GM19035 (cell line): ENCODE measurements around the gene LCE2B.
"Not testable (repeated sequence)": the region's sequence is repeated elsewhere in the genome, so short reads cannot be mapped to it uniquely, and the experiment has no call there.

Experiments
- ATAC-seq: cut with Tn5 transposase; IDR thresholded peaks from one replicate; pipeline ENCODE4 v1.9.1; 2021; ENCODE audit not compliant: unreplicated experiment

Gene LCE2B

GRCh38 chr1:152685823-152686222, at the start of gene LCE2B:
LCE2B (plus strand) TSS chr1:152686123; CDS start chr1:152686844, 721 bp downstream.
- ATAC-seq, result not testable (repeated sequence)

DNA sequence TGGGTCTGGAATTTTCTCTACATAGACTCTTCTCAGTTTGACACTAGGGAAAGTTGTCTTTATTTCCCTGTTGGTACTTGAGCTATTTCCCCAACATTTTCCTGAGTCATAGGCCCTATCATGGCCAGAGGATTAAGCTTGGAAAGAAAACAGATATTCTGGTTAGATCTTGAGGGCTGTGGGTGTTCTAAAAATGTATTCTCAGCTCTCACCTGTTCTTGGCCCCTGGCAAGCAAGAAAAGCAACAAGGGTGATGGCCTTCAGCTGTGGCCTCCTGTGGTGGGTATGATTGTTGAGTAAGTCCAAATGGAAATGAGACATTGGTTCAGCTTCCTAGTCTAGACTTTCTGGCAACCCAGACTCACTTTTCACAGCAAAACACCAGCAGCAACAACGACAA, 45.6 kb upstream of the LCE2B start:
- no peak for ATAC-seq

- ATAC-seq, result no peak
Observed at GRCh38 chr1:152643945-152644344, 42.0 kb upstream of the LCE2B start.

DNA sequence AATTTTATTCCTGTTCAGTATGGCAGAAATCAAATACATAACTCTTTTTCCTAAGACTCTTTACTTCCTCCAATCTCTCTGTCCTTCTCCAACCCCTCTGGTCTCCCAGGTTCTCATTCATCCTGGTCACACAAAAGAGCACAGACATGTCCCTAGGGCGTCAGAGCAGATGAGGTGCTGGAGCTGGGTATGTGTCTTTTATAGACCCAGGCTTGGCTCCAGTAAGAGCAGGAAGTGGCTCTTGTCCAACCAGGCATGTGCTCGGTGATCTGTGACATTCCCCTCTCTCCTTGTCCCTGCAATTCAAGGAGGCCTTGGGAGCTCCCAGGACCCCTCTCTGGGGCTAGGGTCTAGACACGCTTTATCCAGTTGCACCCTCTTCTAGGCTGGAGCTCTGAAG, 40.8 kb upstream of the LCE2B start:
- ATAC-seq, result no peak

DNA sequence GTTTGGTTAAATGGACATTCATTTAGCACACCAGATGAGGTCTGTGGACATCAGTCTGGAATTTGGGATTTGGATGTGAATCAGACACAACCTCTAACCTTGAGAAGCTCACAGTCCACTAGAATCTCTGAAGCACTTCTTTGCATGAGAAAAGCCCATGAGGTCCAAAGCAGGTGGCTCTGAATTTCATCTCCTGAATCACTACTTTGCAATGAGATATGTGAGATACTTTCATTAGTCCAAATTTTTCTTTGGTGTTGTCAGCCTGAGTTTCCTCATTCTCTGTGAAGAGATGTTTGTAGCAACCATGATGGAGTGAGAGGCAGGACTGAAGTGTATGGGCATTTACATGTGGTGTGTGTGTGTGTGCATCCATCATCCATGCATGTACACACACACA, 39.3 kb upstream of the LCE2B start:
- no peak for ATAC-seq

GRCh38 chr1:152654110-152654509, 31.8 kb upstream of the LCE2B start:
- ATAC-seq, result peak; percentile 49

GRCh38 chr1:152656459-152656858, 29.5 kb upstream of the LCE2B start:
- ATAC-seq, result no peak

DNA sequence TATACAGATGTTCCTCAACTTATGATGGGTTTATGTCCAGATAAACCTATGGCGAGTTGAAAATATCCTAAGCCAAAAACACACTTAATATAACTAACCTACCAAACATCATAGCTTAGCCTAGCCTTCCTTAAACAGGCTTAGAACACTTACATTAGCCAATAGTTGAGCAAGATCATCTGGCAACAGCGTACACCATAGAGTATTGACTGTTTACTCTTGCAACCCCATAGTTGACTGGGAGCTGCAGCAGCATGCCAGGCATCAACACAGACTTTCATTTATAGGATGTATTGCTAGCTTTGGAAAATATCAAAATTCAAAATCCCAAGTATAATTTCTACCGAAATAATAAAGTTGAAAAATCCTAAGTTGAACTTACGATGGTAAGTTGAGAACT, 28.2 kb upstream of the LCE2B start:
- ATAC-seq, result no peak

- no peak for ATAC-seq
Observed at GRCh38 chr1:152658649-152659048, 27.3 kb upstream of the LCE2B start.

DNA sequence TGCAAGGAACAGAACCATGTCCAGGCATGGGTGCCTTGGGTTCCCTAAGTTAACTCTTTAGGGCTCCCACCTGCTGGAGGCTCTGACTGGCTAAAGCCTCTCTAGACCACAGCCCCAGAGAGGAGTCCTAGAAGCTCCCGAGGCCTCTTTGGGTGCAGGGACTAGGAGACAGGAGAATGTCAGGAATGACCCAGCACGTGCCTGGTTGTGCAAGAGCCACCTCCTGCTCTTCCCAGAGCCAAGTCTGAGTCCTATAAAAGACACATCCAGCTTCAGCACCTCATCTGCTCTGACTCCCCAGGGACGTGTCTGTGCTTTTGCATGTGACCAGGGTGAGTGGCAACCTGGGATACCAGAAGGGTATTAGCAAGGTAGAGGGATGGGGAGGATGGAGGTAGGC, 22.8 kb upstream of the LCE2B start, which contains the start of gene LCE2D:
Gene LCE2D (plus strand): TSS at position 283 of the 400 bp plus-strand sequence. CDS start 726 bp downstream, outside the sequence.
- ATAC-seq, result no peak

DNA sequence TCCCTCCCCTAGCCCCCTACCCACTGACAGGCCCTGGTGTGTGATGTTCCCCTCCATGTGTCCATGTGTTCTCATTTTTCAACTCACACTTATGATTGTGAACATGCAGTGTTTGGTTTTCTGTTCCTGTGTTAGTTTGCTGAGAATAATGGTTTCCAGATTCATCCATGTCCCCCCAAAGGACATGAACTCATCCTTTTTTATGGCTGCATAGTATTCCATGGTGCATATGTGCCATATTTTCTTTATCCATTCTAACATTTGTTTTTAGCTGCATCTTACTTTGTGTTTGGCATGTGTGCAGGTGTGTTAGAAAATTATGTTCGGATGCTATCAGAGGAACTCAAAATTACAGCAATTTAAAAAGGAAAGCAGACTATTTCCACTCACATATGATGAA, 19.8 kb upstream of the LCE2B start:
- not testable (repeated sequence) for ATAC-seq

GRCh38 chr1:152667648-152668047, 18.3 kb upstream of the LCE2B start:
- ATAC-seq, result no peak

DNA sequence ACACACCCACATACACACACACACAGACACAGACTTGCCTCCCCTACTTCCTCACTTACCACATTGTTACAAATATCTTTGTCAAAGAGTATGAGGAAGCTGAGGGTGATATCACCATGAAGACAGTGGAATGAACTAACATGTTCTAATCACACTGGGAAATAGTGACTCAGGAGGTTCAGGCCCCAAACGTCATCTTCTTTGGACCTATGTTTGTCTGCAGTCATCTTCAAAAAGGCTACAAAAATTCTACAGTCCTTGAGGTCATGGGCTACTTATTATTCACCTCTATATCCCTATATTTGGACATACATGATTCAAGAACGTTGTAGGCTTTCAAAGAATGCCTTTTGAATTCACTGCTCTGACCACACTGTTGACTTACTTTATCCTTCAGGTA, 12.9 kb upstream of the LCE2B start:
- no peak for ATAC-seq

DNA sequence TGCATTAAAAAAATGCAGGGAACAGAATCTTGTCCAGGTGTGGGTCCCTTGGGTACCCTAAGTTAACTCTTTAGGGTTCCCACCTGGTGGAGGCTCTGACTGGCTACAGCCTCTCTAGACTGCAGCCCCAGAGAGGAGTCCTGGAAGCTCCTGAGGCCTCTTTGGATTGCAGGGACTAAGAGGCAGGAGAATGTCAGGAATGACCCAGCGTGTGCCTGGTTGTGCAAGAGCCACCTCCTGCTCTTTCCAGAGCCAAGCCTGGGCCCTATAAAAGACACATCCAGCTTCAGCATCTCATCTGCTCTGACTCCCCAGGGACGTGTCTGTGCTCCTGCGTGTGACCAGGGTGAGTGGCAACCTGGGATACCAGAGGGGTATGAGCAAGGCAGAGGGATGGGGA, 10.9 kb upstream of the LCE2B start, which contains the start of gene LCE2C:
Gene LCE2C (plus strand): TSS at position 297 of the 400 bp plus-strand sequence. CDS start 737 bp downstream, outside the sequence.
- not testable (repeated sequence) for ATAC-seq

DNA sequence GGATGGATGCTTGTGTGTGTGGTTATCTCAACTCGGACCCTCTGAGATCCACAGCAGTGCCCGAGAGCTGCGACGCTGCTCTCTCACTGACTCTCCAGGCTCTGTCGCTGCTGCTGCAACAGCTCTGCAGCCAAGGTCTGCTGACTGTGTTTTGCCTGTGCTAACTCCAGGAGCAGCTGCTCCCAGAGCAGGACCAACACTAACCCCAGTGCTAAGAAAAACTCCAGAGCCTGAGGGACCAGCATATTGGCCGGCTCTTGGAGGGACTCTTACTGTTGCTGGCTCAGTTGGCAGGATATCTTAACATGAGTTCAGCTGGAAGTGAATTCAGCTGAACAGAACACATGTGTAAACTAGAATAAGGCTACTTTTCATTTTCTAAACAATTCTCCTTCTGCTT, 6.5 kb upstream of the LCE2B start:
- no peak for ATAC-seq

DNA sequence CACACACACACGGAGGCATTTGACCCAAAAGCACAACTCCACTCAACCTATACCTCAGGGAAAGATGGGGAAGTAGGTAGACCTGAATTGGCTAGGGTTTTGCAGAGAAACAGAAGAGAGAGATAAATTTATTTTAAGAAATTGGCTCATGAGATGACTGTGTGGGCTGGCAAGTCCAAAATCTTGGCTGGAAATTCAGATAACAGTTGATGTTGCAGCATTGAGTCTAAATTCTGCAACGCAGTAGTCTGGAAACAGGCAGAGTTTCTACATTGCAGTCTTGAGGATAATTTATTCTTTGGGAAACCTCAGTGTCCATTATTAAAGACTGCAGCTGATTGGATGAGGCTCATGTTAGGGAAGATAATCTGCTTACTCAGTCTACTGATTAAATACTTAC, 4.3 kb upstream of the LCE2B start:
- no peak for ATAC-seq

DNA sequence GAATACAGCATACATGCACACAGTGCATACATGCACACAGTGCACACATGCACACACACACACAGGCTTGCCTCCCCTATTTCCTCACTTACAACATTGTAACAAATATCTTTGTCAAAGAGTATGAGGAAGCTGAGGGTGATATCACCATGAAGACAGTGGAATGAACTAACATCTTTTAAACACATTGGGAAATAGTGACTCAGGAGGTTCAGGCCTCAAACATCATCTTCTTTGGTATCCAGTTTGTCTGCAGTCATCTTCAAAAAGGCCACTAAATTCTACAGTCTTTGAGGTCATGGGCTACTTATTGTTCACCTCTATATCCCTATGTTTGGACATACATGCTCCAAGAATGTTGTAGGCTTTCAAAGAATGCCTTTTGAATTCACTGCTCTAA, 2.1 kb upstream of the LCE2B start:
- ATAC-seq, result no peak

GRCh38 chr1:152697701-152698600, 12.0 kb downstream of the LCE2B start, which contains the start of gene LCE2A:
LCE2A (plus strand) TSS chr1:152698345; CDS start chr1:152698902, 557 bp downstream.
- no peak for ATAC-seq

DNA sequence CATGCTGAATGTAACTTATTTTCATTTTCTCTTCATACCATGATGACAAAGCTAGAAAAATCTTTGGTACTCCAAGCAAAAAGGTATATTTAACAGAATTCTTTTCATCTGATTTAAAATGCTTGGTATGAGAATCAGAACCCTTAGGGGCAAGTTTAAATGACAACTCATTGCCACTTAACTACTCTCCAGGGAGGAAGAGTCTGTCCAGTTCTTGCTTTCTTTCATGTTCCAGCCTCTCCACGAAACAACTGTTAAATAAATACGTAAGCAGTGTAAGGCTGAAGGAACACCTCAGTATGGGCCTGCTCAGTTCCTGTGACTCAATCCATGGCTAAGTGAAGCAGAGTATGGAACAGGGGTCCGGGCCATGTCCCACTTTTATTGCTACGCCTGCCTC, 13.8 kb downstream of the LCE2B start:
- no peak for ATAC-seq

- no peak for ATAC-seq
Observed at GRCh38 chr1:152707860-152708259, 21.9 kb downstream of the LCE2B start, which contains the start of gene LCE4A. LCE4A (plus strand) TSS chr1:152708160; CDS start chr1:152709076, 916 bp downstream.

GRCh38 chr1:152718238-152718637, 32.3 kb downstream of the LCE2B start:
- no peak for ATAC-seq

GRCh38 chr1:152725261-152725660, 39.3 kb downstream of the LCE2B start:
- no peak for ATAC-seq
